H1 (cell line): ENCODE measurements around the gene USP43. TPM values are rescaled to one million over a fixed set of nuclear protein-coding genes. Genes with fewer than 3 reads are reported as not detected.

Source experiments
- CTCF ChIA-PET: fragments of 300-600 bp; sonication (Branson Sonifier 250); formaldehyde crosslinking; loops from one replicate; lab custom pipeline; 2021; ENCODE audit not compliant: partially characterized antibody; lab: Charles Lee
- POLR2A ChIA-PET: fragments of 300-600 bp; sonication (Branson Sonifier 250); formaldehyde crosslinking; loops from one replicate; lab custom pipeline; 2021; ENCODE audit warnings: inconsistent platforms; ENCODE audit not compliant: partially characterized antibody; lab: Charles Lee
- DNase-seq, 2 experiments: peaks; one replicate each; pipeline versions ENCODE4 v3.0.0 to v3.0.0-alpha.2; 2010 to 2022; ENCODE audit warnings: low spot score in 2 of 2, low read depth in 1 of 2, mixed read lengths in 1 of 2
- FAIRE-seq: peaks from 2 replicates; lab custom pipeline; 2011; peaks lifted over from hg19 to GRCh38; lab: Jason Lieb, UNC
- H2AFZ ChIP-seq: 2 replicates; pipeline ENCODE4 v1.8.1; 2012; ENCODE audit warnings: low read length, inconsistent platforms
- H2AK5ac ChIP-seq: 2 replicates; pipeline ENCODE4 v1.6.1; 2013; ENCODE audit warnings: low read depth, low read length
- H2BK120ac ChIP-seq: replicated peaks from 2 replicates; pipeline ENCODE3; 2013; ENCODE audit warnings: low read depth, low read length, inconsistent platforms
- H2BK12ac ChIP-seq: 2 replicates; pipeline ENCODE4 v1.6.1; 2013; ENCODE audit warnings: low read depth, low read length
- H2BK15ac ChIP-seq: 2 replicates; pipeline ENCODE4 v1.6.1; 2013; ENCODE audit warnings: low read length
- H2BK20ac ChIP-seq: 2 replicates; pipeline ENCODE4 v1.6.1; 2013; ENCODE audit warnings: low read length
- H2BK5ac ChIP-seq: 2 replicates; pipeline ENCODE4 v1.6.1; 2013; ENCODE audit warnings: low read depth, low read length
- H3K14ac ChIP-seq: 2 replicates; pipeline ENCODE4 v1.6.1; 2013; ENCODE audit warnings: inconsistent platforms; ENCODE audit not compliant: insufficient read length
- H3K18ac ChIP-seq: 2 replicates; pipeline ENCODE4 v1.6.1; 2013; ENCODE audit warnings: low read length; ENCODE audit errors: extremely low read depth
- H3K23ac ChIP-seq: 2 replicates; pipeline ENCODE4 v1.6.1; 2013; ENCODE audit warnings: inconsistent platforms; ENCODE audit not compliant: insufficient read length
- H3K23me2 ChIP-seq: 2 replicates; pipeline ENCODE4 v1.6.1; 2013; ENCODE audit warnings: low read depth, low read length
- H3K27ac ChIP-seq: 2 replicates; pipeline ENCODE4 v1.6.1; 2011; ENCODE audit warnings: low read depth, low read length, inconsistent platforms
- H3K27me3 ChIP-seq, 4 experiments: replicated peaks in 1 of 4; 1 replicate in 1 of 4; 2 replicates in 3 of 4; pipeline versions ENCODE4 v1.6.1 to v1.8.1; 2011 to 2013; ENCODE audit warnings: low read length in 3 of 4, mild to moderate bottlenecking in 3 of 4, inconsistent platforms in 2 of 4, mixed read lengths in 2 of 4, moderate library complexity in 1 of 4; ENCODE audit not compliant: control insufficient read depth in 3 of 4, insufficient read depth in 3 of 4; ENCODE audit errors: extremely low read depth in 1 of 4
- H3K36me3 ChIP-seq, 4 experiments: 2 replicates each; pipeline versions ENCODE4 v1.6.1 to v1.8.1; 2011 to 2013; ENCODE audit warnings: mild to moderate bottlenecking in 4 of 4, low read length in 3 of 4, moderate library complexity in 2 of 4, control low read depth in 1 of 4, inconsistent platforms in 1 of 4; ENCODE audit not compliant: insufficient read depth in 4 of 4, control insufficient read depth in 2 of 4
- H3K4ac ChIP-seq: replicated peaks from 2 replicates; pipeline ENCODE3; 2013; ENCODE audit warnings: low read length, low read depth, mixed read lengths, inconsistent platforms; ENCODE audit not compliant: insufficient read length
- H3K4me1 ChIP-seq, 4 experiments: replicated peaks in 1 of 4; 1 replicate in 1 of 4; 2 replicates in 3 of 4; pipeline versions ENCODE4 v1.6.1 to v1.8.1; 2011 to 2013; ENCODE audit warnings: low read length in 3 of 4, inconsistent platforms in 2 of 4, mixed read lengths in 1 of 4; ENCODE audit not compliant: insufficient read depth in 4 of 4, control insufficient read depth in 3 of 4
- H3K4me2 ChIP-seq, 2 experiments: 2 replicates each; pipeline versions ENCODE4 v1.6.1 to v1.8.1; 2011 to 2013; ENCODE audit warnings: low read depth in 2 of 2, low read length in 2 of 2, control low read depth in 1 of 2, inconsistent platforms in 1 of 2, mild to moderate bottlenecking in 1 of 2; ENCODE audit not compliant: insufficient read depth in 1 of 2
- H3K4me3 ChIP-seq, 4 experiments: fragments of 200-600, 300-600 bp in 1 of 4; sonication (generic), shearing (Covaris generic), sonication (Bioruptor Twin) in 1 of 4; 2 replicates each; pipeline versions ENCODE4 v1.5.1 to v1.8.1; 2011 to 2016; ENCODE audit warnings: low read length in 4 of 4, low read depth in 3 of 4, control low read depth in 2 of 4, inconsistent platforms in 2 of 4, mild to moderate bottlenecking in 2 of 4, mixed read lengths in 1 of 4, moderate library complexity in 1 of 4; ENCODE audit not compliant: insufficient read depth in 2 of 4; ENCODE audit errors: extremely low read depth in 1 of 4
- H3K56ac ChIP-seq: replicated peaks from 2 replicates; pipeline ENCODE3; 2013; ENCODE audit warnings: low read depth, mild to moderate bottlenecking, mixed read lengths, low read length, inconsistent platforms; ENCODE audit not compliant: insufficient read length
- H3K79me1 ChIP-seq: 2 replicates; pipeline ENCODE4 v1.6.1; 2013; ENCODE audit warnings: low read depth, low read length, control low read depth
- H3K79me2 ChIP-seq, 2 experiments: 2 replicates each; pipeline versions ENCODE4 v1.6.1 to v1.8.1; 2012 to 2013; ENCODE audit warnings: low read length in 2 of 2, mild to moderate bottlenecking in 2 of 2, inconsistent platforms in 1 of 2; ENCODE audit not compliant: insufficient read depth in 2 of 2, control insufficient read depth in 1 of 2
- H3K9ac ChIP-seq, 4 experiments: replicated peaks in 1 of 4; 1 replicate in 1 of 4; 2 replicates in 3 of 4; pipeline versions ENCODE4 v1.6.1 to v1.8.1; 2011 to 2013; ENCODE audit warnings: low read depth in 3 of 4, low read length in 3 of 4, control low read depth in 2 of 4, mild to moderate bottlenecking in 2 of 4, moderate library complexity in 2 of 4, inconsistent platforms in 1 of 4; ENCODE audit errors: extremely low read depth in 1 of 4
- H3K9me3 ChIP-seq, 2 experiments: 2 replicates each; pipeline versions ENCODE4 v1.6.1 to v1.8.1; 2012 to 2013; ENCODE audit warnings: mild to moderate bottlenecking in 2 of 2, moderate library complexity in 2 of 2, control low read depth in 1 of 2, inconsistent platforms in 1 of 2, low read depth in 1 of 2, low read length in 1 of 2, mixed read lengths in 1 of 2; ENCODE audit not compliant: insufficient read depth in 2 of 2
- H4K20me1 ChIP-seq, 2 experiments: replicated peaks in 1 of 2; 2 replicates each; pipeline versions ENCODE3 to v1.8.1; 2011 to 2013; ENCODE audit warnings: inconsistent platforms in 2 of 2, low read length in 2 of 2, mild to moderate bottlenecking in 1 of 2; ENCODE audit not compliant: insufficient read depth in 2 of 2, control insufficient read depth in 1 of 2
- H4K5ac ChIP-seq: 2 replicates; pipeline ENCODE4 v1.6.1; 2013; ENCODE audit warnings: low read length, low read depth, mixed read lengths, inconsistent platforms; ENCODE audit not compliant: insufficient read length
- H4K8ac ChIP-seq: 2 replicates; pipeline ENCODE4 v1.8.0; 2013; ENCODE audit warnings: mild to moderate bottlenecking, moderate library complexity, low read length, inconsistent platforms; ENCODE audit not compliant: insufficient read depth; ENCODE audit errors: extremely low read depth
- H4K91ac ChIP-seq: replicated peaks from 2 replicates; pipeline ENCODE3; 2013; ENCODE audit warnings: low read length, mixed read lengths, inconsistent platforms; ENCODE audit not compliant: insufficient read length
- BCL11A ChIP-seq, 2 experiments: IDR thresholded peaks; one replicate each; pipeline ENCODE4 v1.6.1; 2011; ENCODE audit warnings: low read depth in 2 of 2, low read length in 2 of 2, mild to moderate bottlenecking in 2 of 2
- BRCA1 ChIP-seq: IDR thresholded peaks from 2 replicates; pipeline ENCODE4 v1.6.1; 2012; ENCODE audit warnings: low read depth, low read length, improper control_type of control experiment
- GTF2F1 ChIP-seq: IDR thresholded peaks from 2 replicates; pipeline ENCODE4 v1.6.1; 2012; ENCODE audit warnings: low read depth, low read length, improper control_type of control experiment, borderline replicate concordance
- SAP30 ChIP-seq: fragments of 300-600 bp; sonication (generic); IDR thresholded peaks from 2 replicates; pipeline ENCODE4 v1.7.1; 2012; ENCODE audit warnings: low read length, moderate library complexity, mild to moderate bottlenecking, inconsistent platforms; ENCODE audit not compliant: insufficient read depth, insufficient replicate concordance
- SIN3A ChIP-seq, 2 experiments: IDR thresholded peaks in 1 of 2; conservative IDR thresholded peaks in 1 of 2; 2 replicates each; pipeline ENCODE4 v1.6.1; 2011 to 2012; ENCODE audit warnings: low read length in 2 of 2, improper control_type of control experiment in 1 of 2, low read depth in 1 of 2, mild to moderate bottlenecking in 1 of 2
- TBP ChIP-seq: IDR thresholded peaks from 2 replicates; pipeline ENCODE4 v1.6.1; 2011; ENCODE audit warnings: low read depth, low read length, improper control_type of control experiment
- TCF12 ChIP-seq: IDR thresholded peaks from 2 replicates; pipeline ENCODE4 v1.6.1; 2011; ENCODE audit warnings: low read depth, mild to moderate bottlenecking, low read length
- USF2 ChIP-seq: IDR thresholded peaks from 2 replicates; pipeline ENCODE4 v1.6.1; 2011; ENCODE audit warnings: low read length, improper control_type of control experiment
- ZNF274 ChIP-seq: IDR thresholded peaks from 2 replicates; pipeline ENCODE4 v1.7.0; 2012; ENCODE audit warnings: low read length, borderline replicate concordance; ENCODE audit errors: extremely low read depth
- WGBS, 2 experiments: shearing (Covaris generic) in 1 of 2; methylation state at CpG; one replicate each; pipeline versions ENCODE4 v1.1.6 to v1.1.7; 2013 to 2015; ENCODE audit warnings: low lambda C conversion rate in 2 of 2, mixed read lengths in 2 of 2, inconsistent platforms in 1 of 2, low coverage in 1 of 2, missing lambda C conversion rate in 1 of 2; ENCODE audit not compliant: insufficient replicate concordance in 2 of 2, insufficient coverage in 1 of 2, insufficient read length in 1 of 2; ENCODE audit errors: extremely low coverage in 1 of 2, missing lambda C conversion rate in 1 of 2; 5-methylcytosine and 5-hydroxymethylcytosine counted together
- polyA plus RNA-seq, 7 experiments: library from polyadenylated mRNA; depleted of rRNA in 3 of 7; stranded (reverse) in 5 of 7; unstranded in 2 of 7; fragments of >200 nt in 5 of 7; fragments of 200-250 nt in 2 of 7; gene quantifications; 1 replicate in 5 of 7; 2 replicates in 1 of 7; 4 replicates in 1 of 7; pipeline versions ENCODE4 v1.2.1 to v1.2.3, GENCODE V29; 2011 to 2013; ENCODE audit warnings: missing spikeins in 2 of 7, mixed read lengths in 2 of 7
- total RNA-seq: library from RNA; stranded (reverse); fragmentation: NEBNext Ultra II Directional; extraction: Animal tissue kit (Norgen Biotek cat#: 25700); gene quantifications from 2 replicates; pipeline ENCODE4 v1.2.1, GENCODE V29; 2021
- TF ChIP-seq, protein P1 (sequence below): IDR thresholded peaks from 2 replicates; pipeline ENCODE4 v1.6.1; 2012; ENCODE audit warnings: inconsistent platforms

The USP43 gene
- total and polyA plus RNA-seq, 2 of the 8 experiments (the other 6 are each of a cell fraction or from before 2014, with no cell fraction given): 3.0 to 7.2 TPM

DNA sequence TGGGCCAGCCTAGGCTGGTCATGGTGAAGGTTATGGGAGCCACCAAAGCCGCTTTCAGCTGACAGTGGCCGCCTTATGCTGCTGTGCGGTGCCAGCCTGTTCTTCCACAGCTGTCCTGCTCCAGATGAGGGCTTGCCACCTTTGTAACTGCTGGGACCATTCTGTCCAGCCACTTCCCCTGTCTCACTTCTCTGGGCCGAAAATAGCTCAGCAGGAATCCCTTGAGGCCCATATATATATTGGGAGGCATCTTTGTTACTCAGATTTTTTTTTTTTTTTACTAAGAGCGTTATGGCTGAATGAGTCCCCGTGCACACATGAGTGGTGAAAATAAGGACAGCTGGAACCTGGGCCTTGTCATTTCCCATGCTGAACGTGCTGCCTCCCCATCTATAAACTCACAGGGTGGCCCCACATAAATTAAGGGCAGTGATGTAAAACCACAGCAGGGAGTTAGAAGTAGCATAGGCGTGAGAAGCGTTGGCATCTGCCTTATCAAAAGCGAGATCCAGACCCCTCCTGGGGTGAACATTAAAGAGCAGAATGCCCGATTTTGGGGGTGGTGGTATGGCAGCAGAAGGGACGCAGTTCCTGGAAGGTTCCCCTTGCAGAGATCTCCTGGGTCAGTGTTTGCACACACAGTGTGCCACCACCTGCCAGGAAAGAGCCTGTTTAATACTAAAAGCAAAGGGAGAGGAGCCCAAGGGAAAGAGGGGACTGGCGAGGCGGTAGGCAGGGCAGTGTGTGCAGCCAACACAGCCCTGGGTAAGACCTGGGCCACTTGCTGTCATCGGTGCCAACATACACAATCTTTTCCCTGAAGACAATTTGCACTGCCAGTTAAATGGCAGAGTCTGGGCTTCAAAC lies 57.8 kb downstream of the USP43 start:
- TF ChIP-seq TBP (no peak), GTF2F1 (no peak), TCF12 (no peak), SAP30 (no peak), BRCA1 (no peak), SIN3A (conservative IDR thresholded peaks at IDR 0.05 in 1 of 2, IDR thresholded peaks at IDR 0.05 in 1 of 2; ENCODE audit: low read depth in 1 of 2, low read length in 2 of 2) (no peak), ZNF274 (no peak), BCL11A (IDR thresholded peaks at IDR 0.05; ENCODE audit: low read depth in 2 of 2, low read length in 2 of 2) (no peak), USF2 (no peak)
- TF ChIP-seq, protein P1, sequence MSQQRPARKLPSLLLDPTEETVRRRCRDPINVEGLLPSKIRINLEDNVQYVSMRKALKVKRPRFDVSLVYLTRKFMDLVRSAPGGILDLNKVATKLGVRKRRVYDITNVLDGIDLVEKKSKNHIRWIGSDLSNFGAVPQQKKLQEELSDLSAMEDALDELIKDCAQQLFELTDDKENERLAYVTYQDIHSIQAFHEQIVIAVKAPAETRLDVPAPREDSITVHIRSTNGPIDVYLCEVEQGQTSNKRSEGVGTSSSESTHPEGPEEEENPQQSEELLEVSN: no peak
- H3K9me3 ChIP-seq: no peaks in the 10 kb centered on the region
- H3K56ac ChIP-seq: no peak overlapping the region
- no peak overlapping the region for H2BK20ac ChIP-seq
- no peak overlapping the region for H3K27ac ChIP-seq
- no peak overlapping the region for H2BK15ac ChIP-seq
- H3K23me2 ChIP-seq: no peaks in the 10 kb centered on the region
- H2BK12ac ChIP-seq: no peak overlapping the region
- ChIA-PET POLR2A (no interaction called here), CTCF (interaction anchor here (0.5 to 1.7 kb wide), 5 partner anchors 10 to 1669 kb away, joined by 3 to 6 read pairs (median 4); no protein-coding TSS in a partner anchor)
- H4K5ac ChIP-seq: no peak overlapping the region
- H3K4me2 ChIP-seq: no peak overlapping the region
- 0 out of 2 replicates have a peak, but pooled peaks cover 2% of the 10 kb centered on the region for H3K79me1 ChIP-seq
- H3K9ac ChIP-seq: no peak overlapping the region
- no peak overlapping the region for H2BK5ac ChIP-seq
- no peak overlapping the region for H3K4me3 ChIP-seq
- H3K14ac ChIP-seq: no peak overlapping the region
- H2AFZ ChIP-seq: no peak overlapping the region
- no peak overlapping the region for H3K18ac ChIP-seq
- 88% methylated on average over 15 of the region's 15 CpGs; no CpG with 5 or more reads in 1 of the 2 experiments for WGBS, 2 experiments
- FAIRE-seq (no peak), DNase-seq (no peak)
- H3K79me2 ChIP-seq: no peaks in the 10 kb centered on the region
- no peak overlapping the region for H4K8ac ChIP-seq
- no peak overlapping the region for H3K4ac ChIP-seq
- peaks cover 0 to 3% of the 10 kb centered on the region in 2 experiments for H4K20me1 ChIP-seq
- no peaks in the 10 kb centered on the region for H3K27me3 ChIP-seq
- H4K91ac ChIP-seq: no peak overlapping the region
- no peak overlapping the region for H2BK120ac ChIP-seq
- no peaks in the 10 kb centered on the region for H3K4me1 ChIP-seq
- H2AK5ac ChIP-seq: no peak overlapping the region
- H3K36me3 ChIP-seq: no peaks in the 10 kb centered on the region; a peak in 1 of 8 replicates
- no peak overlapping the region for H3K23ac ChIP-seq
